H9 (cell line): Measurements from ENCODE around the gene PKD2L1. TPM values are rescaled to one million over a fixed set of nuclear protein-coding genes. Genes with fewer than 3 reads are reported as not detected.

ENCODE experiments used
- DNase-seq: peaks from one replicate; pipeline ENCODE4 v3.0.0-alpha.2; 2017
- H2AFZ ChIP-seq: one replicate; pipeline ENCODE4 v1.6.1; 2013; ENCODE audit warnings: mild to moderate bottlenecking, low read length, control low read depth, moderate library complexity
- H2AK5ac ChIP-seq: 2 replicates; pipeline ENCODE4 v1.6.1; 2013; ENCODE audit warnings: low read length, control low read depth, mixed read lengths; ENCODE audit not compliant: insufficient read length
- H2BK120ac ChIP-seq: one replicate; pipeline ENCODE4 v1.6.1; 2013; ENCODE audit warnings: low read depth, mild to moderate bottlenecking, low read length, control low read depth, inconsistent platforms; ENCODE audit not compliant: poor library complexity, severe bottlenecking
- H2BK12ac ChIP-seq: 2 replicates; pipeline ENCODE4 v1.6.1; 2013; ENCODE audit warnings: low read length, control low read depth, mixed read lengths, low read depth; ENCODE audit not compliant: insufficient read length
- H2BK15ac ChIP-seq: 2 replicates; pipeline ENCODE4 v1.6.1; 2013; ENCODE audit warnings: low read depth, low read length, control low read depth
- H2BK20ac ChIP-seq: one replicate; pipeline ENCODE4 v1.6.1; 2013; ENCODE audit warnings: low read depth, mild to moderate bottlenecking, low read length, control low read depth, inconsistent platforms; ENCODE audit not compliant: poor library complexity, severe bottlenecking
- H2BK5ac ChIP-seq: 2 replicates; pipeline ENCODE4 v1.6.1; 2013; ENCODE audit warnings: low read length, control low read depth, mixed read lengths; ENCODE audit not compliant: insufficient read length
- H3K14ac ChIP-seq: 2 replicates; pipeline ENCODE4 v1.6.1; 2013; ENCODE audit warnings: low read length, control low read depth; ENCODE audit not compliant: insufficient read depth
- H3K18ac ChIP-seq: 2 replicates; pipeline ENCODE4 v1.6.1; 2013; ENCODE audit warnings: low read depth, mild to moderate bottlenecking, mixed read lengths, low read length, control low read depth; ENCODE audit not compliant: insufficient read length
- H3K23ac ChIP-seq: 2 replicates; pipeline ENCODE4 v1.6.1; 2013; ENCODE audit warnings: low read length, control low read depth, mixed read lengths, low read depth; ENCODE audit not compliant: insufficient read length
- H3K23me2 ChIP-seq: 2 replicates; pipeline ENCODE4 v1.6.1; 2013; ENCODE audit warnings: low read depth, mild to moderate bottlenecking, mixed read lengths, low read length, control low read depth; ENCODE audit not compliant: insufficient read length, poor library complexity, severe bottlenecking
- H3K27ac ChIP-seq: 2 replicates; pipeline ENCODE4 v1.5.1; 2013; ENCODE audit warnings: low read length, control low read depth, mixed read lengths, low read depth; ENCODE audit not compliant: insufficient read length
- H3K27me3 ChIP-seq: 2 replicates; pipeline ENCODE4 v1.6.1; 2013; ENCODE audit warnings: low read length, control low read depth, inconsistent platforms; ENCODE audit not compliant: insufficient read depth
- H3K4ac ChIP-seq: 2 replicates; pipeline ENCODE4 v1.6.1; 2013; ENCODE audit warnings: low read depth, mild to moderate bottlenecking, control low read depth, inconsistent platforms, low read length, moderate library complexity
- H3K4me1 ChIP-seq: 2 replicates; pipeline ENCODE4 v1.6.1; 2013; ENCODE audit warnings: low read length, control low read depth, inconsistent platforms; ENCODE audit not compliant: insufficient read depth
- H3K4me2 ChIP-seq: 2 replicates; pipeline ENCODE4 v1.6.1; 2013; ENCODE audit warnings: low read length, control low read depth, mixed read lengths; ENCODE audit not compliant: insufficient read length, insufficient read depth
- H3K56ac ChIP-seq: 2 replicates; pipeline ENCODE4 v1.6.1; 2013; ENCODE audit warnings: low read depth, mild to moderate bottlenecking, mixed read lengths, low read length, control low read depth; ENCODE audit not compliant: insufficient read length
- H3K79me1 ChIP-seq: 2 replicates; pipeline ENCODE4 v1.6.1; 2013; ENCODE audit warnings: low read depth, mild to moderate bottlenecking, moderate library complexity, low read length, control low read depth, inconsistent platforms; ENCODE audit not compliant: insufficient read depth, poor library complexity, severe bottlenecking
- H3K79me2 ChIP-seq: 2 replicates; pipeline ENCODE4 v1.6.1; 2013; ENCODE audit warnings: low read length, control low read depth, inconsistent platforms; ENCODE audit not compliant: insufficient read depth
- H3K9ac ChIP-seq: 2 replicates; pipeline ENCODE4 v1.6.1; 2013; ENCODE audit warnings: low read length, control low read depth, mixed read lengths; ENCODE audit not compliant: insufficient read length; ENCODE audit errors: extremely low read depth
- H3K9me3 ChIP-seq: one replicate; pipeline ENCODE4 v1.6.1; 2013; ENCODE audit warnings: low read depth, low read length, inconsistent platforms; ENCODE audit not compliant: control insufficient read depth
- H3T11ph ChIP-seq: one replicate; pipeline ENCODE4 v1.6.1; 2013; ENCODE audit warnings: mild to moderate bottlenecking, low read length, control low read depth, inconsistent platforms
- H4K20me1 ChIP-seq: one replicate; pipeline ENCODE4 v1.6.1; 2013; ENCODE audit not compliant: control insufficient read depth, insufficient read length, insufficient read depth
- H4K5ac ChIP-seq: 2 replicates; pipeline ENCODE4 v1.6.1; 2013; ENCODE audit warnings: low read depth, mild to moderate bottlenecking, mixed read lengths, low read length, control low read depth; ENCODE audit not compliant: insufficient read length
- H4K8ac ChIP-seq: replicated peaks from 2 replicates; pipeline ENCODE4 v1.6.1; 2013; ENCODE audit warnings: low read length, control low read depth, mixed read lengths, low read depth; ENCODE audit not compliant: insufficient read length
- H4K91ac ChIP-seq: 2 replicates; pipeline ENCODE4 v1.6.1; 2013; ENCODE audit warnings: low read depth, mild to moderate bottlenecking, moderate library complexity, mixed read lengths, low read length, control low read depth; ENCODE audit not compliant: insufficient read length
- H3K27ac Mint-ChIP-seq, 3 experiments: 2 replicates in 2 of 3; 3 replicates in 1 of 3; pipeline ENCODE4 v1.8.0; 2020 to 2021; ENCODE audit warnings: mixed read lengths in 3 of 3, mild to moderate bottlenecking in 1 of 3, moderate library complexity in 1 of 3
- H3K27me3 Mint-ChIP-seq: 2 replicates; pipeline ENCODE4 v1.8.0; 2021; ENCODE audit warnings: low read depth, mild to moderate bottlenecking, moderate library complexity, mixed read lengths
- H3K36me3 Mint-ChIP-seq, 3 experiments: 2 replicates in 2 of 3; 3 replicates in 1 of 3; pipeline ENCODE4 v1.8.0; 2020 to 2021; ENCODE audit warnings: low read depth in 3 of 3, mixed read lengths in 3 of 3; ENCODE audit not compliant: insufficient read depth in 1 of 3
- H3K4me1 Mint-ChIP-seq, 2 experiments: 2 replicates each; pipeline ENCODE4 v1.8.0; 2020; ENCODE audit warnings: mixed read lengths in 2 of 2
- H3K4me3 Mint-ChIP-seq, 2 experiments: 2 replicates in 1 of 2; 3 replicates in 1 of 2; pipeline ENCODE4 v1.8.0; 2020 to 2021; ENCODE audit warnings: mild to moderate bottlenecking in 2 of 2, mixed read lengths in 2 of 2, moderate library complexity in 1 of 2
- H3K9me3 Mint-ChIP-seq, 2 experiments: 2 replicates in 1 of 2; 3 replicates in 1 of 2; pipeline ENCODE4 v1.8.0; 2020; ENCODE audit warnings: mild to moderate bottlenecking in 2 of 2, mixed read lengths in 2 of 2, moderate library complexity in 1 of 2
- WGBS: extraction: QIAGEN DNeasy Blood & Tissue Kit; methylation state at CpG from one replicate; pipeline ENCODE4 v1.1.7; 2013; ENCODE audit warnings: missing lambda C conversion rate, low lambda C conversion rate, mixed read lengths; ENCODE audit not compliant: insufficient read length; ENCODE audit errors: extremely low coverage; 5-methylcytosine and 5-hydroxymethylcytosine counted together
- total RNA-seq: library from RNA; stranded (reverse); gene quantifications from 2 replicates; pipeline ENCODE4 v1.2.1, GENCODE V29; 2021
- TF ChIP-seq, protein P1 (sequence below): fragments of 200-600 bp; sonication (generic); conservative IDR thresholded peaks from 3 replicates; pipeline ENCODE4 v1.8.0; 2021; ENCODE audit warnings: antibody characterized with exemption, mild to moderate bottlenecking

Gene PKD2L1
- total RNA-seq, 1 experiment from 2014 or later = 0.20 TPM

DNA sequence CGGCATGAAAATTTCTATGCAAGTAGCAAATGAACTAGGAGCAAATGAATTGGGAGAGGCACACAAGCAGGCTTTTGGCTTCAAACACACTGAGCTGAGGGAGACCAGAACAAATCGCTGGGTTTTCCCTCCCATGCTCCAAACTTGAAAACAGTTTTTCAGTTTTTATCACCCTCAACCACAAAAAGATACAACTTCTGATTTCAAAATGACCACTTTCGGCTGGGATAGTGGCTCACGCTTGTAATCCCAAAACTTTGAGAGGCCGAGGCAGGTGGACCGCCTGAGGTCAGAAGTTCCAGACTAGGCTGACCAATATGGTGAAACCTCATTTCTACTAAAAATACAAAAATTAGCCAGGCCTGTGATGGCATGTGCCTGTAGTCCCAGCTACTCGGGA lies 91.6 kb downstream of the PKD2L1 start:
- H4K91ac ChIP-seq = no peak overlapping the region
- no peaks in the 10 kb centered on the region for H4K20me1 ChIP-seq
- no peak overlapping the region for H2AFZ ChIP-seq
- H3K23me2 ChIP-seq = no peaks in the 10 kb centered on the region
- no peak overlapping the region for H2BK12ac ChIP-seq
- Mint-ChIP-seq H3K4me3 (no peak overlapping the region), H3K4me1 (no peaks in the 10 kb centered on the region), H3K27me3 (no peaks in the 10 kb centered on the region), H3K36me3 (peaks cover 9 to 77% (median 57%) of the 10 kb centered on the region in 3 experiments; a peak in 6 of 7 replicates), H3K9me3 (no peaks in the 10 kb centered on the region), H3K27ac (no peak overlapping the region)
- no peak overlapping the region for H3K23ac ChIP-seq
- H4K5ac ChIP-seq = no peak overlapping the region
- TF ChIP-seq, protein P1, sequence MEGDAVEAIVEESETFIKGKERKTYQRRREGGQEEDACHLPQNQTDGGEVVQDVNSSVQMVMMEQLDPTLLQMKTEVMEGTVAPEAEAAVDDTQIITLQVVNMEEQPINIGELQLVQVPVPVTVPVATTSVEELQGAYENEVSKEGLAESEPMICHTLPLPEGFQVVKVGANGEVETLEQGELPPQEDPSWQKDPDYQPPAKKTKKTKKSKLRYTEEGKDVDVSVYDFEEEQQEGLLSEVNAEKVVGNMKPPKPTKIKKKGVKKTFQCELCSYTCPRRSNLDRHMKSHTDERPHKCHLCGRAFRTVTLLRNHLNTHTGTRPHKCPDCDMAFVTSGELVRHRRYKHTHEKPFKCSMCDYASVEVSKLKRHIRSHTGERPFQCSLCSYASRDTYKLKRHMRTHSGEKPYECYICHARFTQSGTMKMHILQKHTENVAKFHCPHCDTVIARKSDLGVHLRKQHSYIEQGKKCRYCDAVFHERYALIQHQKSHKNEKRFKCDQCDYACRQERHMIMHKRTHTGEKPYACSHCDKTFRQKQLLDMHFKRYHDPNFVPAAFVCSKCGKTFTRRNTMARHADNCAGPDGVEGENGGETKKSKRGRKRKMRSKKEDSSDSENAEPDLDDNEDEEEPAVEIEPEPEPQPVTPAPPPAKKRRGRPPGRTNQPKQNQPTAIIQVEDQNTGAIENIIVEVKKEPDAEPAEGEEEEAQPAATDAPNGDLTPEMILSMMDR = no peak
- H3K4me1 ChIP-seq = no peaks in the 10 kb centered on the region
- H3K56ac ChIP-seq = no peak overlapping the region
- H2BK5ac ChIP-seq = no peak overlapping the region
- H3T11ph ChIP-seq = no peak overlapping the region
- H2BK15ac ChIP-seq = no peak overlapping the region
- H3K18ac ChIP-seq = no peak overlapping the region
- no peak overlapping the region for H3K4me2 ChIP-seq
- H2BK20ac ChIP-seq = no peak overlapping the region
- no peaks in the 10 kb centered on the region for H3K79me2 ChIP-seq
- no peaks in the 10 kb centered on the region for H3K9me3 ChIP-seq
- DNase-seq = no peak
- no peak overlapping the region for H3K4ac ChIP-seq
- no peak overlapping the region for H2BK120ac ChIP-seq
- H4K8ac ChIP-seq = no peak overlapping the region
- no CpG with 5 or more reads among the region's 7 CpGs for WGBS
- H3K27me3 ChIP-seq = no peaks in the 10 kb centered on the region
- H3K27ac ChIP-seq = no peak overlapping the region
- H3K14ac ChIP-seq = no peak overlapping the region
- no peak overlapping the region for H3K9ac ChIP-seq
- H3K79me1 ChIP-seq = no peaks in the 10 kb centered on the region
- no peak overlapping the region for H2AK5ac ChIP-seq

Other genes with a start within 250 kb of the PKD2L1 start
- gene CPN1, start 248.4 kb downstream of the PKD2L1 start, total RNA-seq = not detected in 2 replicates
- 33.0 and 33.5 TPM in 2 replicates for gene ERLIN1, start 144.2 kb downstream of the PKD2L1 start, total RNA-seq
- gene CHUK, start 100.6 kb downstream of the PKD2L1 start, total RNA-seq = 24.1 and 25.2 TPM in 2 replicates
- 34.8 and 38.0 TPM in 2 replicates for gene CWF19L1, start 62.6 kb downstream of the PKD2L1 start, total RNA-seq
- gene BLOC1S2, start 43.5 kb downstream of the PKD2L1 start, total RNA-seq = 69.8 and 75.5 TPM in 2 replicates
- 354 TPM in 2 replicates for gene SCD, start 17.0 kb upstream of the PKD2L1 start, total RNA-seq
- gene WNT8B, start 132.8 kb upstream of the PKD2L1 start, total RNA-seq = not detected in 2 replicates
- 6.3 and 6.6 TPM in 2 replicates for gene SEC31B, start 189.6 kb upstream of the PKD2L1 start, total RNA-seq
- 194 and 205 TPM in 2 replicates for gene NDUFB8, start 199.6 kb upstream of the PKD2L1 start, total RNA-seq
- 53.8 and 58.7 TPM in 2 replicates for gene HIF1AN, start 205.7 kb upstream of the PKD2L1 start, total RNA-seq